ENCODE measurements around the gene SQSTM1. TPM values are rescaled to one million over a fixed set of nuclear protein-coding genes. Genes with fewer than 3 reads are reported as not detected.
"Not testable (repeated sequence)": the region's sequence is repeated elsewhere in the genome, so short reads cannot be mapped to it uniquely, and the experiment has no call there.

SQSTM1 gene
- total RNA-seq, 1 experiment from 2014 or later = 612 TPM

DNA sequence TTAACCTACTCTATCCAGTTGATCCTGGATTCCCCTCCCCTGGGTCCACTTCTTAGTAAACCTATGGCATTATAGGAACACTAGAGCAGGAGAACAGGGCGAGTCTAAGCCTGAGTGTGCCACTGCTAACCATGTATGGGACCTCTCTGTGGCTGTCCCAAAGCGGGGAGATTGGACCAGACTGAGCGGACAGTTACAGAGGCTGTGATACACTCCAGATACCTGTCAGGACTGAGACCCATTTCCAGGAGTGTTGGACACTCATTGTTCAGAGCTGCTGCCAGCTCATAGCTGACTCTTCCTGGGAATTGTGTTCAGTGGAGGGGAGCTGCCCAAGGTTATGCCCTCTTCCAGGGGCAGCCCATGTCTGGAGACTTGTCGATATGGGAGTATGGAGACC, 38.9 kb upstream of the SQSTM1 start:
- ChIA-PET POLR2A (interaction anchor here (0.7 to 1.7 kb wide), 3 partner anchors 8 to 103 kb away, joined by 3 to 8 read pairs (median 5); no protein-coding TSS in a partner anchor), CTCF (interaction anchor here (1.9 to 3.9 kb wide), 3 partner anchors 11 to 18 kb away, joined by 8 to 14 read pairs (median 12); no protein-coding TSS in a partner anchor)
- no TSS peak for BruUV-seq (replicated peaks)
- TF ChIP-seq, protein P1, sequence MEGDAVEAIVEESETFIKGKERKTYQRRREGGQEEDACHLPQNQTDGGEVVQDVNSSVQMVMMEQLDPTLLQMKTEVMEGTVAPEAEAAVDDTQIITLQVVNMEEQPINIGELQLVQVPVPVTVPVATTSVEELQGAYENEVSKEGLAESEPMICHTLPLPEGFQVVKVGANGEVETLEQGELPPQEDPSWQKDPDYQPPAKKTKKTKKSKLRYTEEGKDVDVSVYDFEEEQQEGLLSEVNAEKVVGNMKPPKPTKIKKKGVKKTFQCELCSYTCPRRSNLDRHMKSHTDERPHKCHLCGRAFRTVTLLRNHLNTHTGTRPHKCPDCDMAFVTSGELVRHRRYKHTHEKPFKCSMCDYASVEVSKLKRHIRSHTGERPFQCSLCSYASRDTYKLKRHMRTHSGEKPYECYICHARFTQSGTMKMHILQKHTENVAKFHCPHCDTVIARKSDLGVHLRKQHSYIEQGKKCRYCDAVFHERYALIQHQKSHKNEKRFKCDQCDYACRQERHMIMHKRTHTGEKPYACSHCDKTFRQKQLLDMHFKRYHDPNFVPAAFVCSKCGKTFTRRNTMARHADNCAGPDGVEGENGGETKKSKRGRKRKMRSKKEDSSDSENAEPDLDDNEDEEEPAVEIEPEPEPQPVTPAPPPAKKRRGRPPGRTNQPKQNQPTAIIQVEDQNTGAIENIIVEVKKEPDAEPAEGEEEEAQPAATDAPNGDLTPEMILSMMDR (IDR thresholded peaks at IDR 0.05; ENCODE audit: unreplicated experiment) = no peak
- DNase-seq (ENCODE audit: unreplicated experiment) = no peak
- Mint-ChIP-seq H3K27ac (ENCODE audit: low read depth, unreplicated experiment) (no peak overlapping the region), H3K27me3 (ENCODE audit: insufficient read depth, unreplicated experiment) (no peaks in the 10 kb centered on the region), H3K4me3 (ENCODE audit: unreplicated experiment) (no peak overlapping the region), H3K36me3 (ENCODE audit: insufficient read depth, unreplicated experiment) (peaks cover 44% of the 10 kb centered on the region), H3K9me3 (ENCODE audit: unreplicated experiment) (no peaks in the 10 kb centered on the region), H3K4me1 (ENCODE audit: insufficient read depth, unreplicated experiment) (no peaks in the 10 kb centered on the region)
- intact Hi-C loops (cut with micrococcal nuclease) = no loop called here

DNA sequence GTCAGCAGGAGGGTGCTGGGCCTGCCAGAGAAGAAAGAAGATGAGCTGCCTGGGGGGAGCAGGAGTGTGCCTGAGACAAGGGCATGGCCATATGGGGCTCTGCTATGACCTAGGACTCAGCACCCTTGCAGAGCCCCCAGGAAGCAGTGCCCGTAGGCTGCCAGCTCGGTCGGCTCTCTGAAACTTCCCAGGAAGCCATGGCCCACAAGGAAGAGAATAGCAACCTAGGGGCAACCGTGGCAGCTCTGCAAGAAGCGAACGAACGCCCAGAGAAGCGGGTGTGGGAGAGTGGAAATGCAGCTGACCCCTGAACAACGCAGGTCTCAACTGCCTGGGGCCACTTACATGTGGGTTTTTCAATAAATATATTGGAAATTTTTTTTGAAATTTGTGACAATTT, 37.6 kb upstream of the SQSTM1 start:
- Mint-ChIP-seq H3K4me1 (ENCODE audit: insufficient read depth, unreplicated experiment) (no peaks in the 10 kb centered on the region), H3K27ac (ENCODE audit: low read depth, unreplicated experiment) (no peak overlapping the region), H3K27me3 (ENCODE audit: insufficient read depth, unreplicated experiment) (no peaks in the 10 kb centered on the region), H3K4me3 (ENCODE audit: unreplicated experiment) (no peak overlapping the region), H3K36me3 (ENCODE audit: insufficient read depth, unreplicated experiment) (peaks cover 31% of the 10 kb centered on the region), H3K9me3 (ENCODE audit: unreplicated experiment) (no peaks in the 10 kb centered on the region)
- no peak for DNase-seq (ENCODE audit: unreplicated experiment)
- ChIA-PET CTCF (interaction anchor here (0.9 to 3.9 kb wide), 4 partner anchors 12 to 75 kb away, joined by 3 to 14 read pairs (median 8); partner anchors contain the start of gene MRNIP), POLR2A (interaction anchor here (0.7 to 1.2 kb wide), 2 partner anchors 20 to 911 kb away, joined by 3 to 5 read pairs; no protein-coding TSS in a partner anchor)
- BruUV-seq (replicated peaks) = no TSS peak
- TF ChIP-seq, protein P1 (IDR thresholded peaks at IDR 0.05; ENCODE audit: unreplicated experiment) = no peak
- intact Hi-C loops (cut with micrococcal nuclease) = no loop called here

DNA sequence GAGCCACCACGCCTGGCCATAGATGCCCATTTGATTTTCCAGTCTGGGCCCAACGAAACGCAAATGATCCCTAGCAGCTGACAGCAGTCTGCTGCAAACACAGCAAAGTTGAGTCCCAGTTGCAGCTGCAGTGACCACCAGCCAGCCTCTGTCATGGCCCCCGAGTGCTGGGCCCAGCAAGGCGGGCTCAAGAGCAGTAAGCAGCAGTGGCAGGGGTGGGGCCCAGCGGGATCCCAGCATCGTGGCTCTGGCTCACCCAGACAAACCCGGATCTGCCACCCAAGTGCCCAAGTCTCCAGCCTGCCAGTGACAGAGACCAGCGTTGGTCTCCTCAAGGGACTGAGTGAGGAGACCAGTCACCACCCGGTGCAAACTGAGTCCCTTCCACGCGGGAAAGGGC, 33.8 kb upstream of the SQSTM1 start:
- Mint-ChIP-seq H3K27me3 (ENCODE audit: insufficient read depth, unreplicated experiment) (no peaks in the 10 kb centered on the region), H3K4me1 (ENCODE audit: insufficient read depth, unreplicated experiment) (no peaks in the 10 kb centered on the region), H3K36me3 (ENCODE audit: insufficient read depth, unreplicated experiment) (peaks cover 14% of the 10 kb centered on the region), H3K4me3 (ENCODE audit: unreplicated experiment) (no peak overlapping the region), H3K27ac (ENCODE audit: low read depth, unreplicated experiment) (no peak overlapping the region), H3K9me3 (ENCODE audit: unreplicated experiment) (no peaks in the 10 kb centered on the region)
- intact Hi-C loops (cut with micrococcal nuclease) = no loop called here
- BruUV-seq (replicated peaks) = no TSS peak
- TF ChIP-seq, protein P1 (IDR thresholded peaks at IDR 0.05; ENCODE audit: unreplicated experiment) = no peak
- DNase-seq (ENCODE audit: unreplicated experiment) = no peak
- CTCF ChIA-PET = no interaction called here
- POLR2A ChIA-PET = interaction anchor here (0.8 to 1.7 kb wide), 3 partner anchors 9 to 18 kb away, joined by 3 to 7 read pairs (median 4); no protein-coding TSS in a partner anchor

DNA sequence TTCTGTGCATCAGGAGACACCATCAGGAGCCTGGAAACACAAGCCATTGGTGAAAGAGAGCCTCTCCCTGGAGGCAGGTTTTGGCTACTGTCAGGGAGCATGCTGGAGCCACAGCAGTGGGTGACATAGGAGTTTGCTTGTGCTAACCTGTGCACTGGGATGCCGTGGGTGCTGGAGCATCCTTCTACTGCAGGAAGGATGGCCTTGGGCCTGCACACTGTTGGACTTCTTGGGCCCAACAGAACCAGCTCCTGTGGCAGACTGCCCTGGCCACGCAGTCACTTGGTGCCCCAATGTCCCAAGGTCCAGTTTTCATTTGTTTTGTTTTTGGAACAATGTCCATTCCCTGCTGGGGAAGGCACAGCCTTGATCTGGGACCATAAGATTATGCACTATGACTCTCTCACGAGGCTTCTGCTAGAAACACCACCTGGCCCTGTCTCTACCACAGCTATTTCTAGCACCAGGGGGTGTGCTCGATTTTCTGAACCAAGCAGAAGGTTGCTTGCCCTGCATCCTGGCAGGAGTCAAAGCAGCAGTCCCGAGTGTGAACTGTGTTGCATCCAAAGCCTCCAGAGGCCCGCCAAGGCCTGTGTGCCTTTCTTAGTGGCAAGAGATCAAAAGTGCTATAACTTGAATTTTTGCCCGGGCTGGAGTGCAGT, 32.4 kb upstream of the SQSTM1 start:
- intact Hi-C loops (cut with micrococcal nuclease) = no loop called here
- POLR2A ChIA-PET = interaction anchor here (0.8 to 1.2 kb wide), 2 partner anchors 25 to 34 kb away, joined by 3 to 4 read pairs; no protein-coding TSS in a partner anchor
- no peaks in the 10 kb centered on the region for H3K9me3 Mint-ChIP-seq (ENCODE audit: unreplicated experiment)
- no peaks in the 10 kb centered on the region for H3K4me1 Mint-ChIP-seq (ENCODE audit: insufficient read depth, unreplicated experiment)
- no peak overlapping the region for H3K4me3 Mint-ChIP-seq (ENCODE audit: unreplicated experiment)
- H3K27ac Mint-ChIP-seq (ENCODE audit: low read depth, unreplicated experiment) = no peak overlapping the region
- DNase-seq (ENCODE audit: unreplicated experiment) = no peak
- TF ChIP-seq, protein P1 (IDR thresholded peaks at IDR 0.05; ENCODE audit: unreplicated experiment) = no peak
- CTCF ChIA-PET = interaction anchor here (0.7 to 2.5 kb wide), 2 partner anchors 25 to 75 kb away, joined by 3 to 17 read pairs; no protein-coding TSS in a partner anchor
- H3K36me3 Mint-ChIP-seq (ENCODE audit: insufficient read depth, unreplicated experiment) = peaks cover 19% of the 10 kb centered on the region
- H3K27me3 Mint-ChIP-seq (ENCODE audit: insufficient read depth, unreplicated experiment) = no peaks in the 10 kb centered on the region
- no TSS peak for BruUV-seq (replicated peaks)

DNA sequence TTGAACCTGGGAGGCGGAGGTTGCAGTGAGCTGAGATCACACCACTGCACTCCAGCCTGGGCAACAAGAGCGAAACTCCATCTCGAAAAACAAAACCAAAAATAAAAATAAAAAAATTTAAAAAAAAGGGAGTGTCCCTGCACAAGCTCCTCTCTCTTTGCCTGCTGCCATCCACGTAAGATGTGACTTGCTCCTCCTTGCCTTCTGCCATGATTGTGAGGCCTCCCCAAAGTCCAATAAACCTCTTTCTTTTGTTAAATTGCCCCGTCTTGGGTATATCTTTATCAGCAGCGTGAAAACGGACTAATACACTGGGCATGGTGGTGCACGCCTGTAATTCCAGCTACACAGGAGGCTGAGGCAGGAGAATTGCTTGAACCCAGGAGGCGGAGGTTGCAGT, 31.4 kb upstream of the SQSTM1 start:
- H3K36me3 Mint-ChIP-seq (ENCODE audit: insufficient read depth, unreplicated experiment) = peaks cover 16% of the 10 kb centered on the region
- BruUV-seq (replicated peaks); H3K27me3 Mint-ChIP-seq (ENCODE audit: insufficient read depth, unreplicated experiment); H3K27ac Mint-ChIP-seq (ENCODE audit: low read depth, unreplicated experiment); H3K4me3 Mint-ChIP-seq (ENCODE audit: unreplicated experiment); DNase-seq (ENCODE audit: unreplicated experiment); H3K4me1 Mint-ChIP-seq (ENCODE audit: insufficient read depth, unreplicated experiment); intact Hi-C loops (cut with micrococcal nuclease); H3K9me3 Mint-ChIP-seq (ENCODE audit: unreplicated experiment): not testable (repeated sequence)
- ChIA-PET POLR2A (interaction anchor here (1.2 to 1.3 kb wide), 3 partner anchors 8 to 26 kb away, joined by 3 to 8 read pairs (median 3); no protein-coding TSS in a partner anchor), CTCF (interaction anchor here (0.6 to 2.5 kb wide), 3 partner anchors 26 to 985 kb away, joined by 3 to 17 read pairs (median 5); no protein-coding TSS in a partner anchor)

All from MCF 10A (cell line).